OCI-LY7 (cell line): ENCODE results near the gene YLPM1. TPM values are rescaled to one million over a fixed set of nuclear protein-coding genes. Genes with fewer than 3 reads are reported as not detected.

ENCODE experiments used
- BruUV-seq: library from RNA; stranded (reverse); fragments of 400-500 nt; replicated peaks from 2 replicates; lab custom pipeline; 2021; lab: Mats Ljungman, UMichigan
- CTCF ChIA-PET: fragments of 300-600 bp; sonication (Branson Sonifier 250); formaldehyde crosslinking; loops from one replicate; lab custom pipeline; 2022; ENCODE audit warnings: antibody characterized with exemption; ENCODE audit not compliant: unreplicated experiment; lab: Charles Lee
- POLR2A ChIA-PET: fragments of 300-600 bp; sonication (Branson Sonifier 250); formaldehyde crosslinking; loops from one replicate; lab custom pipeline; 2022; ENCODE audit warnings: antibody characterized with exemption; lab: Charles Lee
- DNase-seq: peaks from one replicate; pipeline ENCODE4 v3.0.0-alpha.2; 2015; ENCODE audit warnings: low spot score
- H2AFZ ChIP-seq: fragments of 200-600 bp; sonication (generic), shearing (Covaris generic); 2 replicates; pipeline ENCODE4 v1.6.1; 2014; ENCODE audit warnings: mild to moderate bottlenecking, antibody characterized with exemption, low read length, moderate library complexity
- H3K27ac ChIP-seq: fragments of 200-600 bp; sonication (generic); 2 replicates; pipeline ENCODE4 v1.5.1; 2014; ENCODE audit warnings: mixed run types, low read depth, mild to moderate bottlenecking, moderate library complexity, low read length, inconsistent platforms; ENCODE audit not compliant: poor library complexity, severe bottlenecking
- H3K36me3 ChIP-seq: fragments of 200-600 bp; sonication (generic); 2 replicates; pipeline ENCODE4 v1.6.1; 2014; ENCODE audit warnings: mild to moderate bottlenecking, antibody characterized with exemption, low read length, moderate library complexity, mixed read lengths; ENCODE audit not compliant: insufficient read depth
- H3K4me1 ChIP-seq: fragments of 200-600 bp; sonication (generic); 2 replicates; pipeline ENCODE4 v1.5.1; 2014; ENCODE audit warnings: mild to moderate bottlenecking, low read length; ENCODE audit not compliant: insufficient read depth, poor library complexity, severe bottlenecking
- H3K4me2 ChIP-seq: fragments of 200-600 bp; sonication (generic); 2 replicates; pipeline ENCODE4 v1.6.1; 2014; ENCODE audit warnings: mild to moderate bottlenecking, low read length
- H3K4me3 ChIP-seq: fragments of 200-600 bp; sonication (generic); 2 replicates; pipeline ENCODE4 v1.5.1; 2014; ENCODE audit warnings: mild to moderate bottlenecking, low read depth, low read length; ENCODE audit not compliant: poor library complexity, severe bottlenecking
- H3K79me2 ChIP-seq: fragments of 200-600 bp; sonication (generic); 2 replicates; pipeline ENCODE4 v1.6.1; 2016; ENCODE audit warnings: low read depth, mild to moderate bottlenecking, low read length, moderate library complexity, mixed read lengths; ENCODE audit not compliant: insufficient read depth
- H3K9me2 ChIP-seq: fragments of 200-600 bp; sonication (generic); 2 replicates; pipeline ENCODE4 v1.6.1; 2016; ENCODE audit warnings: mild to moderate bottlenecking, low read length, mixed read lengths; ENCODE audit not compliant: insufficient read depth
- H3K9me3 ChIP-seq: fragments of 200-600 bp; sonication (generic); 2 replicates; pipeline ENCODE4 v1.6.1; 2014; ENCODE audit warnings: mild to moderate bottlenecking, mixed run types, low read length, mixed read lengths
- H4K20me1 ChIP-seq: fragments of 200-600 bp; sonication (generic); 2 replicates; pipeline ENCODE4 v1.6.1; 2014; ENCODE audit warnings: mild to moderate bottlenecking, antibody characterized with exemption, low read length, moderate library complexity, mixed read lengths; ENCODE audit not compliant: insufficient read depth
- EZH2phosphoT487 ChIP-seq: fragments of 200-600 bp; sonication (generic); IDR thresholded peaks from 2 replicates; pipeline ENCODE4 v1.6.1; 2018; ENCODE audit warnings: low read depth, borderline replicate concordance, mild to moderate bottlenecking, mixed run types, antibody characterized with exemption, low read length, moderate library complexity, mixed read lengths
- intact Hi-C: fragments of 100-400 bp; cut with micrococcal nuclease; formaldehyde crosslinking; loops from one replicate; pipeline ENCODE4 v1.10.0; 2022; ENCODE audit not compliant: unreplicated experiment
- total RNA-seq, 2 experiments: library from RNA; depleted of rRNA in 1 of 2; stranded (reverse); fragments of >200 nt in 1 of 2; shearing (Covaris generic) in 1 of 2; gene quantifications; 2 replicates each; pipeline ENCODE4 v1.2.3, GENCODE V29; 2014 to 2022
- TF ChIP-seq, protein P1 (sequence below): fragments of 200-600 bp; sonication (generic); conservative IDR thresholded peaks from 2 replicates; pipeline ENCODE4 v1.5.1; 2014; ENCODE audit warnings: mild to moderate bottlenecking, antibody characterized with exemption, low read length, moderate library complexity, mixed read lengths

The YLPM1 gene
- total RNA-seq, 2 experiments from 2014 or later: 45.2 to 101 TPM

- no peak for DNase-seq
- Histone ChIP-seq H3K79me2 (no peaks in the 10 kb centered on the region), H3K27ac (no peak overlapping the region), H3K4me2 (no peak overlapping the region), H3K36me3 (peaks cover 67% of the 10 kb centered on the region), H3K9me3 (no peaks in the 10 kb centered on the region), H4K20me1 (no peaks in the 10 kb centered on the region), H3K4me1 (peaks cover 7% of the 10 kb centered on the region), H3K9me2 (no peaks in the 10 kb centered on the region), H2AFZ (no peak overlapping the region), H3K4me3 (no peak overlapping the region)
- intact Hi-C loops: no loop called here
- ChIA-PET POLR2A (no interaction called here), CTCF (no interaction called here)
- no TSS peak for BruUV-seq
- TF ChIP-seq, protein P1, sequence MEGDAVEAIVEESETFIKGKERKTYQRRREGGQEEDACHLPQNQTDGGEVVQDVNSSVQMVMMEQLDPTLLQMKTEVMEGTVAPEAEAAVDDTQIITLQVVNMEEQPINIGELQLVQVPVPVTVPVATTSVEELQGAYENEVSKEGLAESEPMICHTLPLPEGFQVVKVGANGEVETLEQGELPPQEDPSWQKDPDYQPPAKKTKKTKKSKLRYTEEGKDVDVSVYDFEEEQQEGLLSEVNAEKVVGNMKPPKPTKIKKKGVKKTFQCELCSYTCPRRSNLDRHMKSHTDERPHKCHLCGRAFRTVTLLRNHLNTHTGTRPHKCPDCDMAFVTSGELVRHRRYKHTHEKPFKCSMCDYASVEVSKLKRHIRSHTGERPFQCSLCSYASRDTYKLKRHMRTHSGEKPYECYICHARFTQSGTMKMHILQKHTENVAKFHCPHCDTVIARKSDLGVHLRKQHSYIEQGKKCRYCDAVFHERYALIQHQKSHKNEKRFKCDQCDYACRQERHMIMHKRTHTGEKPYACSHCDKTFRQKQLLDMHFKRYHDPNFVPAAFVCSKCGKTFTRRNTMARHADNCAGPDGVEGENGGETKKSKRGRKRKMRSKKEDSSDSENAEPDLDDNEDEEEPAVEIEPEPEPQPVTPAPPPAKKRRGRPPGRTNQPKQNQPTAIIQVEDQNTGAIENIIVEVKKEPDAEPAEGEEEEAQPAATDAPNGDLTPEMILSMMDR: no peak
- no peak for TF ChIP-seq EZH2phosphoT487
Measured at GRCh38 chr14:74829251-74829650, 66.1 kb downstream of the YLPM1 start.

GRCh38 chr14:74832849-74833248 lies 69.7 kb downstream of the YLPM1 start:
- H4K20me1 ChIP-seq: 0 out of 2 replicates have a peak, but pooled peaks cover 8% of the 10 kb centered on the region
- no peaks in the 10 kb centered on the region for H3K79me2 ChIP-seq
- H3K4me2 ChIP-seq: no peak overlapping the region
- no peak for DNase-seq
- CTCF ChIA-PET: no interaction called here
- H3K4me3 ChIP-seq: no peak overlapping the region
- no peak overlapping the region for H2AFZ ChIP-seq
- no TSS peak for BruUV-seq
- peaks cover 67% of the 10 kb centered on the region for H3K36me3 ChIP-seq
- intact Hi-C loops: loop anchor here (10.0 kb wide), 1 partner anchor 488 kb away; the partner anchor contains the start of gene VRTN
- H3K9me3 ChIP-seq: no peaks in the 10 kb centered on the region
- no peaks in the 10 kb centered on the region for H3K9me2 ChIP-seq
- peaks cover 28% of the 10 kb centered on the region for H3K4me1 ChIP-seq
- POLR2A ChIA-PET: no interaction called here
- no peak overlapping the region for H3K27ac ChIP-seq
- TF ChIP-seq, protein P1: no peak
- no peak for TF ChIP-seq EZH2phosphoT487

DNA sequence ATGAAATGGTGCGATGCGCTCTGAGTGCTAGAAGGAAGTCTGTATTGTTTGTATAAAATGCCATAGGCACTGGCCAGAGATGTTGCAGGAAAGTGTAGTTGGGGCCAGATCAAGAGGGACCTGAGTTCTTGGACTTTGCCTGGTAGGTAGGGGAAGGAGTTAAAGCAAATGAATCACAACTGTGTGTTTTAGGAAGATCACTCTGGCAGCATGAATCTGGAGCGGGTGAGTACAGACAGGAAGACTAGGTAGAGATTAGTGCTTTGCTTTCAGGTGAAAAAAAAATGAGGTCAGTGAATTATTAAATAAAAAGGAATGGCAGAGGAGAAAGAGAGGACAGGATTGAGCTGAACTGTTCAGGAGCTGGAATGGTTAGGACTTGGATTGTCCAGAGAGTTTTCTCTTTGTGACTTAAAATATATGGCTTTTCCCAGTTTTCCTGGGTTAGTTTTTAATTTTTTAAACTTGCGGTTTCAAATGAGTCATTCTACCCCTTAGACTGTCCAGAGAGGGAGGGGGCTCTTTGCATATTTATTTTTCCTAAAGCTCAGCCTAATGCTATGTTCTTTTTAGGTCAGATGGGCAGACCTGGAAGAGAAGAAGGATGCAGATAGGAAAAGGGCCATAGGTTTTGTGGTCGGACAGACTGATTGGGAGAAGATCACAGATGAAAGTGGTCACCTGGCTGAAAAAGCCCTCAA lies 71.7 kb downstream of the YLPM1 start:
- intact Hi-C loops: loop anchor here (5.0 to 10.0 kb wide), 2 partner anchors 228 to 490 kb away; partner anchors contain the start of gene VRTN

More for the DNA sequence above, 71.7 kb downstream of the YLPM1 start:
- Histone ChIP-seq H3K79me2 (no peaks in the 10 kb centered on the region), H3K9me2 (no peaks in the 10 kb centered on the region), H3K36me3 (peaks cover 60% of the 10 kb centered on the region), H3K4me2 (0 out of 2 replicates have a peak overlapping the region, but pooled peaks have one; percentile 9), H3K9me3 (no peaks in the 10 kb centered on the region), H3K4me1 (peaks cover 35% of the 10 kb centered on the region), H3K4me3 (no peak overlapping the region), H3K27ac (no peak overlapping the region), H4K20me1 (0 out of 2 replicates have a peak, but pooled peaks cover 8% of the 10 kb centered on the region), H2AFZ (no peak overlapping the region)
- ChIA-PET POLR2A (interaction anchor here (1.1 kb wide), 1 partner anchor 14 kb away, joined by 3 read pairs; no protein-coding TSS in a partner anchor), CTCF (no interaction called here)
- no peak for DNase-seq
- TF ChIP-seq EZH2phosphoT487: no peak
- BruUV-seq: no TSS peak
